ENCODE measurements around the gene GINS2. TPM values are rescaled to one million over a fixed set of nuclear protein-coding genes. Genes with fewer than 3 reads are reported as not detected.
A peak's percentile ranks its signal among the peaks of the same experiment; 100 is the strongest.

Gene GINS2
- total and polyA plus RNA-seq, 11 donors: 0.15 to 4.2 (median 0.53) TPM; not detected in 1

DNA sequence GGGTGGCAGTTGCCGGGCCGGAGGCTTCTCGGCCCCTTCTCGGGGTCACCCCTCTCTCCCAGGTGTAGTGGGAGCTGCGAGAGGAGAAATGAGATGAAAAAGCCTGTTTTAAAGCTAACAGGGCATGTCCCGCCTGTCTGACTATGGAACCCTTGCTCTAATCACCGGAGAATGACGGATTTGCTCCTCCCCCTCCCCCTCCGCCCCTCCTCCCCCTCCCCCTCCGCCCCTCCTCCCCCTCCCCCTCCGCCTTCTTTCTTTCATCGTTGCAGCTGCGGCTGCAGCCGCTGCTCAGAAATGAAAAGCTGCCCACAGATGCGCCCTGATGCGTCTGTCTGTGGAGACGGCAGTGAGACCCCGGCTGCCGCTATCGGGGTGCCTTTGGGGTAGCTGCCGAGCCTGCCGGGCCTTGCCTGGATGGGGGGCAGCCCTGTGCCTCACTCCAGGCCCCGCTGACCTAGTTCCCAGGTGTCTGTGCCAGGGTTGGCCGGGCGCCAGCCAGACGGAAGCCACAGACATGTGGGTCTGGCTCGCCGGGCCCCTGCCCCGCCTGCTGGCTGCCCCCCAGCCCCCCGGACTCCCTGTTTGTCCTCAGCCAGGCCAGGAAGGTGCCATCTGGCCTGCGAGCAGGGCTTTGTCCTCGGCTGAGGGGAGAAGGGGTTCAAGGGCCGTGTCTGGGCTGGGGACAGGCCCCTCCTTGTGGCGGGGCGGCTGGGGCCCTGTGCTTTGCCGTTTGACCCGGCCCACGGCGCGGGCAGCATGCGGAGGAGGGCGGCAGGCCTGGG, 37.7 kb downstream of the GINS2 start:
- Histone ChIP-seq H3K4me3 (no peak overlapping the region), H3K27ac (peak overlapping the region in 2 of 12 donors; percentile 34 to 90), H3K9me3 (no peaks in the 10 kb centered on the region), H3K36me3 (peaks cover 0 to 43% (median 20%) of the 10 kb centered on the region in 9 donors), H3K4me1 (peaks cover 0 to 34% (median 17%) of the 10 kb centered on the region in 12 donors), H3K27me3 (no peaks in the 10 kb centered on the region)
- DNase-seq: peak in 3 of 5 donors; percentile 59 to 71 (median 62)
- TF ChIP-seq POLR2A (IDR thresholded peaks at IDR 0.05): no peak
- intact Hi-C loops (cut with DNase I): no loop called here
- ATAC-seq: peak in 2 of 4 donors; percentile 8 to 23
- WGBS, 4 donors: 41 to 53% (median 51%) methylated on average over 19 to 39 of the region's 42 CpGs

DNA sequence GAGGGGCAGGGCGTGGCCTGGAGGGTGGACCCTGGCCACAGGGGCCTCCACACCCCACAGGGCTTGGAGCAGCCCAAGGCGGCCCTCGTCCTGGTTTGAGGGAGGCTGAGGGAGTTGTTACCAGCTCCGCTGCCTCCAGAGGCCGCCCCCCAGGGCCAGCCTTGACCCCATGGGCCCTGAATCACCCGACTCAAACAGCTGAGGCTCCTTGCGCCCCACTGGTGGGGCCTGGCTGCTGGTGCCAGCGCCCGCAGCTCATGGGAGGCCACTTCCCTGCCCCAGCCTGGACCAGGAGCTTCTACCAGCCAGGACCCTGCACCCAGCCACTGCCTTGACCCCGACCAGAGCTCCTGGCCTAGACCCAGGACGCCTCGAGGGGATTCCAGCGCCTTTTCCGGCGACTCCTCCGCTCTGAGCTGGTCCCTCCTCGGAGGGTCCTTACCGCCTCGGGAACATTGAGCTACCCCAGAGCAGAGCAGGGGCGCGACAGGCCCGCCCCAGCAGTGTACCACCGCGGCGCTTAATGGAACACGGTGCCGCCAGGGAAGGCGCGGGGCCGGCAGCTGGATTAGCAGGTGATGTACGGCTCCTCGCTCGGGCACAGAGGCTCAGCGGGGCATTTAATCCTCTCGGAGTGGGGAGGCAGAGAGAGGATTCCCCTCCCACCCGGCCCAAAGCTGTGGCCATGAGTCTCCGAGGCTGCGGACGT, 38.5 kb downstream of the GINS2 start:
- 91 to 94% (median 92%) methylated on average over 7 to 39 of the region's 39 CpGs for WGBS, 4 donors
- Histone ChIP-seq H3K9me3 (no peaks in the 10 kb centered on the region), H3K36me3 (peaks cover 0 to 35% (median 13%) of the 10 kb centered on the region in 9 donors), H3K4me3 (no peak overlapping the region), H3K4me1 (peaks cover 0 to 34% (median 17%) of the 10 kb centered on the region in 12 donors), H3K27ac (peak overlapping the region in 1 of 12 donors; percentile 11), H3K27me3 (no peaks in the 10 kb centered on the region)
- TF ChIP-seq POLR2A (IDR thresholded peaks at IDR 0.05): no peak
- TF ChIP-seq, protein P1, sequence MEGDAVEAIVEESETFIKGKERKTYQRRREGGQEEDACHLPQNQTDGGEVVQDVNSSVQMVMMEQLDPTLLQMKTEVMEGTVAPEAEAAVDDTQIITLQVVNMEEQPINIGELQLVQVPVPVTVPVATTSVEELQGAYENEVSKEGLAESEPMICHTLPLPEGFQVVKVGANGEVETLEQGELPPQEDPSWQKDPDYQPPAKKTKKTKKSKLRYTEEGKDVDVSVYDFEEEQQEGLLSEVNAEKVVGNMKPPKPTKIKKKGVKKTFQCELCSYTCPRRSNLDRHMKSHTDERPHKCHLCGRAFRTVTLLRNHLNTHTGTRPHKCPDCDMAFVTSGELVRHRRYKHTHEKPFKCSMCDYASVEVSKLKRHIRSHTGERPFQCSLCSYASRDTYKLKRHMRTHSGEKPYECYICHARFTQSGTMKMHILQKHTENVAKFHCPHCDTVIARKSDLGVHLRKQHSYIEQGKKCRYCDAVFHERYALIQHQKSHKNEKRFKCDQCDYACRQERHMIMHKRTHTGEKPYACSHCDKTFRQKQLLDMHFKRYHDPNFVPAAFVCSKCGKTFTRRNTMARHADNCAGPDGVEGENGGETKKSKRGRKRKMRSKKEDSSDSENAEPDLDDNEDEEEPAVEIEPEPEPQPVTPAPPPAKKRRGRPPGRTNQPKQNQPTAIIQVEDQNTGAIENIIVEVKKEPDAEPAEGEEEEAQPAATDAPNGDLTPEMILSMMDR (IDR thresholded peaks at IDR 0.05): no peak
- ATAC-seq (no peak), DNase-seq (peak in 1 of 5 donors; percentile 25)
- intact Hi-C loops (cut with DNase I): no loop called here

GRCh38 chr16:85649411-85650134, 39.2 kb downstream of the GINS2 start:
- TF ChIP-seq, protein P1 (IDR thresholded peaks at IDR 0.05): no peak
- TF ChIP-seq POLR2A (IDR thresholded peaks at IDR 0.05): no peak
- DNase-seq (no peak), ATAC-seq (no peak)
- 83 to 92% (median 85%) methylated on average over 7 to 16 of the region's 16 CpGs for WGBS, 4 donors
- no peak overlapping the region for H3K4me3 ChIP-seq
- no peaks in the 10 kb centered on the region for H3K9me3 ChIP-seq
- H3K27ac ChIP-seq: peak overlapping the region in 1 of 12 donors; percentile 11
- peaks cover 0 to 30% (median 12%) of the 10 kb centered on the region in 9 donors for H3K36me3 ChIP-seq
- intact Hi-C loops (cut with DNase I): no loop called here
- H3K4me1 ChIP-seq: peaks cover 0 to 34% (median 17%) of the 10 kb centered on the region in 12 donors
- H3K27me3 ChIP-seq: no peaks in the 10 kb centered on the region

GRCh38 chr16:85648805-85649204, 39.9 kb downstream of the GINS2 start:
- TF ChIP-seq POLR2A (IDR thresholded peaks at IDR 0.05): no peak
- TF ChIP-seq, protein P1 (IDR thresholded peaks at IDR 0.05): no peak
- WGBS, 4 donors: 81 to 86% (median 83%) methylated on average over 14 of the region's 14 CpGs
- ATAC-seq: no peak
- peaks cover 0 to 37% (median 20%) of the 10 kb centered on the region in 12 donors for H3K4me1 ChIP-seq
- peaks cover 0 to 23% (median 12%) of the 10 kb centered on the region in 9 donors for H3K36me3 ChIP-seq
- no peak overlapping the region for H3K4me3 ChIP-seq
- intact Hi-C loops (cut with DNase I): no loop called here
- H3K27ac ChIP-seq: no peak overlapping the region
- H3K27me3 ChIP-seq: no peaks in the 10 kb centered on the region
- no peaks in the 10 kb centered on the region for H3K9me3 ChIP-seq
- no peak for DNase-seq
